ENCODE results near the gene DCLK3. TPM values are rescaled to one million over a fixed set of nuclear protein-coding genes. Genes with fewer than 3 reads are reported as not detected.

The DCLK3 gene
- total RNA-seq, 1 experiment from 2014 or later, result 0.55 TPM

DNA sequence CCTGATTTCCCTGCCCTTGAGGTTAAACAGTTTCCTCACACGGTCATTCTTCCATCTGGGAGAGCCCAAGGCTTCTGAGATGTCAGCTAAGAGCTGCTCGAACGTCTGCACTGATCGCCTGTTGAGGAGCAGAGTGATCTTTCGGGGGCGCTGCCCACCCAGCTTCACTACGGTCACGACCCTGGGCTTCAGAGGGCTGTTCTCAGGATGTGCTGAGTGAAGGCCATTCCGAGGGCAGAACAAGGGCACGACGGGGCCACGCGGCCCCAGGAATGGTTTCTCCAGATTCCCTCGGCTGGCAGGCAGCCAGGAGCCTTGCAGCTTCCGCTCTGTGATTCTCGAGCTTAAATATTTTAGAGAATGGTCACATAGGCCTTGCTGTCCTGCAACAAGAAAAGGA is 25.7 kb downstream of the DCLK3 start:
- DNase-seq (ENCODE audit: low spot score), result no peak
- peak; percentile 50; the same call in 1 of the 2 replicates for ATAC-seq
- Mint-ChIP-seq H3K27me3 (ENCODE audit: low read depth) (no peaks in the 10 kb centered on the region; the same call in 1 of the 2 replicates), H3K4me3 (no peak overlapping the region), H3K36me3 (no peaks in the 10 kb centered on the region), H3K9me3 (no peaks in the 10 kb centered on the region), H3K27ac (no peak overlapping the region), H3K4me1 (no peaks in the 10 kb centered on the region)
- TF ChIP-seq SOX15 (CRISPR knock-in tag; IDR thresholded peaks at IDR 0.05) (no peak), ZNF317 (CRISPR knock-in tag; IDR thresholded peaks at IDR 0.05; ENCODE audit: borderline replicate concordance, low read depth) (no peak), OVOL2 (CRISPR knock-in tag; IDR thresholded peaks at IDR 0.05; ENCODE audit: borderline replicate concordance) (no peak), SP1 (CRISPR knock-in tag; conservative IDR thresholded peaks at IDR 0.05) (no peak), CREM (CRISPR knock-in tag; IDR thresholded peaks at IDR 0.05) (no peak), KAT7 (CRISPR knock-in tag; IDR thresholded peaks at IDR 0.05; ENCODE audit: borderline replicate concordance) (no peak), E2F5 (CRISPR knock-in tag; IDR thresholded peaks at IDR 0.05) (no peak), RORB (CRISPR knock-in tag; IDR thresholded peaks at IDR 0.05) (no peak), HMGA2 (CRISPR knock-in tag; IDR thresholded peaks at IDR 0.05) (no peak), MYBL2 (CRISPR knock-in tag; IDR thresholded peaks at IDR 0.05) (no peak), ZNF121 (CRISPR knock-in tag; IDR thresholded peaks at IDR 0.05) (no peak), TP53 (CRISPR knock-in tag; IDR thresholded peaks at IDR 0.05) (no peak), ZNF396 (CRISPR knock-in tag; IDR thresholded peaks at IDR 0.05; ENCODE audit: borderline replicate concordance) (no peak)
- TF ChIP-seq, protein P1, sequence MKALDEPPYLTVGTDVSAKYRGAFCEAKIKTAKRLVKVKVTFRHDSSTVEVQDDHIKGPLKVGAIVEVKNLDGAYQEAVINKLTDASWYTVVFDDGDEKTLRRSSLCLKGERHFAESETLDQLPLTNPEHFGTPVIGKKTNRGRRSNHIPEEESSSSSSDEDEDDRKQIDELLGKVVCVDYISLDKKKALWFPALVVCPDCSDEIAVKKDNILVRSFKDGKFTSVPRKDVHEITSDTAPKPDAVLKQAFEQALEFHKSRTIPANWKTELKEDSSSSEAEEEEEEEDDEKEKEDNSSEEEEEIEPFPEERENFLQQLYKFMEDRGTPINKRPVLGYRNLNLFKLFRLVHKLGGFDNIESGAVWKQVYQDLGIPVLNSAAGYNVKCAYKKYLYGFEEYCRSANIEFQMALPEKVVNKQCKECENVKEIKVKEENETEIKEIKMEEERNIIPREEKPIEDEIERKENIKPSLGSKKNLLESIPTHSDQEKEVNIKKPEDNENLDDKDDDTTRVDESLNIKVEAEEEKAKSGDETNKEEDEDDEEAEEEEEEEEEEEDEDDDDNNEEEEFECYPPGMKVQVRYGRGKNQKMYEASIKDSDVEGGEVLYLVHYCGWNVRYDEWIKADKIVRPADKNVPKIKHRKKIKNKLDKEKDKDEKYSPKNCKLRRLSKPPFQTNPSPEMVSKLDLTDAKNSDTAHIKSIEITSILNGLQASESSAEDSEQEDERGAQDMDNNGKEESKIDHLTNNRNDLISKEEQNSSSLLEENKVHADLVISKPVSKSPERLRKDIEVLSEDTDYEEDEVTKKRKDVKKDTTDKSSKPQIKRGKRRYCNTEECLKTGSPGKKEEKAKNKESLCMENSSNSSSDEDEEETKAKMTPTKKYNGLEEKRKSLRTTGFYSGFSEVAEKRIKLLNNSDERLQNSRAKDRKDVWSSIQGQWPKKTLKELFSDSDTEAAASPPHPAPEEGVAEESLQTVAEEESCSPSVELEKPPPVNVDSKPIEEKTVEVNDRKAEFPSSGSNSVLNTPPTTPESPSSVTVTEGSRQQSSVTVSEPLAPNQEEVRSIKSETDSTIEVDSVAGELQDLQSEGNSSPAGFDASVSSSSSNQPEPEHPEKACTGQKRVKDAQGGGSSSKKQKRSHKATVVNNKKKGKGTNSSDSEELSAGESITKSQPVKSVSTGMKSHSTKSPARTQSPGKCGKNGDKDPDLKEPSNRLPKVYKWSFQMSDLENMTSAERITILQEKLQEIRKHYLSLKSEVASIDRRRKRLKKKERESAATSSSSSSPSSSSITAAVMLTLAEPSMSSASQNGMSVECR (CRISPR knock-in tag; IDR thresholded peaks at IDR 0.05; ENCODE audit: borderline replicate concordance), result no peak
- TF ChIP-seq, protein P2, sequence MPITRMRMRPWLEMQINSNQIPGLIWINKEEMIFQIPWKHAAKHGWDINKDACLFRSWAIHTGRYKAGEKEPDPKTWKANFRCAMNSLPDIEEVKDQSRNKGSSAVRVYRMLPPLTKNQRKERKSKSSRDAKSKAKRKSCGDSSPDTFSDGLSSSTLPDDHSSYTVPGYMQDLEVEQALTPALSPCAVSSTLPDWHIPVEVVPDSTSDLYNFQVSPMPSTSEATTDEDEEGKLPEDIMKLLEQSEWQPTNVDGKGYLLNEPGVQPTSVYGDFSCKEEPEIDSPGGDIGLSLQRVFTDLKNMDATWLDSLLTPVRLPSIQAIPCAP (CRISPR knock-in tag; IDR thresholded peaks at IDR 0.05), result no peak
- TF ChIP-seq, protein P3, sequence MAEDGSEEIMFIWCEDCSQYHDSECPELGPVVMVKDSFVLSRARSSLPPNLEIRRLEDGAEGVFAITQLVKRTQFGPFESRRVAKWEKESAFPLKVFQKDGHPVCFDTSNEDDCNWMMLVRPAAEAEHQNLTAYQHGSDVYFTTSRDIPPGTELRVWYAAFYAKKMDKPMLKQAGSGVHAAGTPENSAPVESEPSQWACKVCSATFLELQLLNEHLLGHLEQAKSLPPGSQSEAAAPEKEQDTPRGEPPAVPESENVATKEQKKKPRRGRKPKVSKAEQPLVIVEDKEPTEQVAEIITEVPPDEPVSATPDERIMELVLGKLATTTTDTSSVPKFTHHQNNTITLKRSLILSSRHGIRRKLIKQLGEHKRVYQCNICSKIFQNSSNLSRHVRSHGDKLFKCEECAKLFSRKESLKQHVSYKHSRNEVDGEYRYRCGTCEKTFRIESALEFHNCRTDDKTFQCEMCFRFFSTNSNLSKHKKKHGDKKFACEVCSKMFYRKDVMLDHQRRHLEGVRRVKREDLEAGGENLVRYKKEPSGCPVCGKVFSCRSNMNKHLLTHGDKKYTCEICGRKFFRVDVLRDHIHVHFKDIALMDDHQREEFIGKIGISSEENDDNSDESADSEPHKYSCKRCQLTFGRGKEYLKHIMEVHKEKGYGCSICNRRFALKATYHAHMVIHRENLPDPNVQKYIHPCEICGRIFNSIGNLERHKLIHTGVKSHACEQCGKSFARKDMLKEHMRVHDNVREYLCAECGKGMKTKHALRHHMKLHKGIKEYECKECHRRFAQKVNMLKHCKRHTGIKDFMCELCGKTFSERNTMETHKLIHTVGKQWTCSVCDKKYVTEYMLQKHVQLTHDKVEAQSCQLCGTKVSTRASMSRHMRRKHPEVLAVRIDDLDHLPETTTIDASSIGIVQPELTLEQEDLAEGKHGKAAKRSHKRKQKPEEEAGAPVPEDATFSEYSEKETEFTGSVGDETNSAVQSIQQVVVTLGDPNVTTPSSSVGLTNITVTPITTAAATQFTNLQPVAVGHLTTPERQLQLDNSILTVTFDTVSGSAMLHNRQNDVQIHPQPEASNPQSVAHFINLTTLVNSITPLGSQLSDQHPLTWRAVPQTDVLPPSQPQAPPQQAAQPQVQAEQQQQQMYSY (CRISPR knock-in tag; IDR thresholded peaks at IDR 0.05), result no peak
- TF ChIP-seq, protein P4, sequence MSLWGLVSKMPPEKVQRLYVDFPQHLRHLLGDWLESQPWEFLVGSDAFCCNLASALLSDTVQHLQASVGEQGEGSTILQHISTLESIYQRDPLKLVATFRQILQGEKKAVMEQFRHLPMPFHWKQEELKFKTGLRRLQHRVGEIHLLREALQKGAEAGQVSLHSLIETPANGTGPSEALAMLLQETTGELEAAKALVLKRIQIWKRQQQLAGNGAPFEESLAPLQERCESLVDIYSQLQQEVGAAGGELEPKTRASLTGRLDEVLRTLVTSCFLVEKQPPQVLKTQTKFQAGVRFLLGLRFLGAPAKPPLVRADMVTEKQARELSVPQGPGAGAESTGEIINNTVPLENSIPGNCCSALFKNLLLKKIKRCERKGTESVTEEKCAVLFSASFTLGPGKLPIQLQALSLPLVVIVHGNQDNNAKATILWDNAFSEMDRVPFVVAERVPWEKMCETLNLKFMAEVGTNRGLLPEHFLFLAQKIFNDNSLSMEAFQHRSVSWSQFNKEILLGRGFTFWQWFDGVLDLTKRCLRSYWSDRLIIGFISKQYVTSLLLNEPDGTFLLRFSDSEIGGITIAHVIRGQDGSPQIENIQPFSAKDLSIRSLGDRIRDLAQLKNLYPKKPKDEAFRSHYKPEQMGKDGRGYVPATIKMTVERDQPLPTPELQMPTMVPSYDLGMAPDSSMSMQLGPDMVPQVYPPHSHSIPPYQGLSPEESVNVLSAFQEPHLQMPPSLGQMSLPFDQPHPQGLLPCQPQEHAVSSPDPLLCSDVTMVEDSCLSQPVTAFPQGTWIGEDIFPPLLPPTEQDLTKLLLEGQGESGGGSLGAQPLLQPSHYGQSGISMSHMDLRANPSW (CRISPR knock-in tag; conservative IDR thresholded peaks at IDR 0.05; ENCODE audit: low read depth), result no peak
- CTCF ChIA-PET, result interaction anchor here (0.6 to 1.6 kb wide), 6 partner anchors 15 to 286 kb away, joined by 3 to 6 read pairs (median 4); no protein-coding TSS in a partner anchor
- POLR2A ChIA-PET, result no interaction called here

Measured in WTC11 (cell line).